ENCODE data around the gene PPP1R9A. TPM values are rescaled to one million over a fixed set of nuclear protein-coding genes. Genes with fewer than 3 reads are reported as not detected.

Gene PPP1R9A
- total RNA-seq, 1 experiment from 2014 or later = 5.9 TPM

- no peaks in the 10 kb centered on the region for H3K36me3 ChIP-seq (ENCODE audit: low read depth, low read length)
- no peak overlapping the region for H3K27ac ChIP-seq (ENCODE audit: low read length)
- CTCF ChIA-PET = no interaction called here
- H3K4me3 ChIP-seq (ENCODE audit: low read length) = no peak overlapping the region
- ATAC-seq = no peak
- no peak overlapping the region for H3K4me2 ChIP-seq (ENCODE audit: low read length)
- POLR2A ChIA-PET (ENCODE audit: unreplicated experiment) = no interaction called here
- no peak overlapping the region for H3K9ac ChIP-seq (ENCODE audit: low read length)
- no peaks in the 10 kb centered on the region for H3K27me3 ChIP-seq (ENCODE audit: low read length)
- no peaks in the 10 kb centered on the region for H4K20me1 ChIP-seq (ENCODE audit: low read length)
- TF ChIP-seq CTCF (conservative IDR thresholded peaks at IDR 0.05; ENCODE audit: low read depth, low read length) (no peak), EZH2 (IDR thresholded peaks at IDR 0.05; ENCODE audit: low read length, unreplicated experiment) (no peak), EZH2phosphoT487 (IDR thresholded peaks at IDR 0.05; ENCODE audit: borderline replicate concordance, low read length) (no peak)
- no peaks in the 10 kb centered on the region for H3K79me2 ChIP-seq (ENCODE audit: low read length)
- H2AFZ ChIP-seq (ENCODE audit: low read length) = no peak overlapping the region
- no peaks in the 10 kb centered on the region for H3K9me3 ChIP-seq (ENCODE audit: low read length)
- no TSS peak for BruUV-seq (replicated peaks)
- intact Hi-C loops (cut with micrococcal nuclease) = no loop called here
- no peaks in the 10 kb centered on the region for H3K9me2 ChIP-seq (replicated peaks; ENCODE audit: low read length)
- no peaks in the 10 kb centered on the region for H3F3A ChIP-seq (ENCODE audit: low read length, unreplicated experiment)
- 0 out of 2 replicates have a peak, but pooled peaks cover 7% of the 10 kb centered on the region for H3K4me1 ChIP-seq (ENCODE audit: insufficient read depth, low read length)
- no peak for DNase-seq
Measured at GRCh38 chr7:95297041-95297440, 389.6 kb downstream of the PPP1R9A start.

GRCh38 chr7:95298091-95298490, 390.7 kb downstream of the PPP1R9A start:
- Histone ChIP-seq H3K9ac (ENCODE audit: low read length) (no peak overlapping the region), H3K79me2 (ENCODE audit: low read length) (no peaks in the 10 kb centered on the region), H3K4me3 (ENCODE audit: low read length) (no peak overlapping the region), H3K27ac (ENCODE audit: low read length) (no peak overlapping the region), H3K36me3 (ENCODE audit: low read depth, low read length) (no peaks in the 10 kb centered on the region), H3K27me3 (ENCODE audit: low read length) (no peaks in the 10 kb centered on the region), H3K9me3 (ENCODE audit: low read length) (no peaks in the 10 kb centered on the region), H3K4me2 (ENCODE audit: low read length) (no peak overlapping the region), H3K9me2 (replicated peaks; ENCODE audit: low read length) (no peaks in the 10 kb centered on the region), H3K4me1 (ENCODE audit: insufficient read depth, low read length) (0 out of 2 replicates have a peak, but pooled peaks cover 7% of the 10 kb centered on the region), H3F3A (ENCODE audit: low read length, unreplicated experiment) (no peaks in the 10 kb centered on the region), H4K20me1 (ENCODE audit: low read length) (no peaks in the 10 kb centered on the region), H2AFZ (ENCODE audit: low read length) (no peak overlapping the region)
- TF ChIP-seq EZH2 (IDR thresholded peaks at IDR 0.05; ENCODE audit: low read length, unreplicated experiment) (no peak), EZH2phosphoT487 (IDR thresholded peaks at IDR 0.05; ENCODE audit: borderline replicate concordance, low read length) (no peak)
- DNase-seq (peak; percentile 29), ATAC-seq (no peak)
- ChIA-PET POLR2A (ENCODE audit: unreplicated experiment) (no interaction called here), CTCF (no interaction called here)
- no TSS peak for BruUV-seq (replicated peaks)
- intact Hi-C loops (cut with micrococcal nuclease) = no loop called here

- Histone ChIP-seq H3K79me2 (ENCODE audit: low read length) (no peaks in the 10 kb centered on the region), H3K4me3 (ENCODE audit: low read length) (no peak overlapping the region), H3K36me3 (ENCODE audit: low read depth, low read length) (no peaks in the 10 kb centered on the region), H3K9me3 (ENCODE audit: low read length) (no peaks in the 10 kb centered on the region), H4K20me1 (ENCODE audit: low read length) (no peaks in the 10 kb centered on the region), H3K4me1 (ENCODE audit: insufficient read depth, low read length) (0 out of 2 replicates have a peak, but pooled peaks cover under 1% of the 10 kb centered on the region), H3K27ac (ENCODE audit: low read length) (no peak overlapping the region), H3F3A (ENCODE audit: low read length, unreplicated experiment) (no peaks in the 10 kb centered on the region), H3K27me3 (ENCODE audit: low read length) (no peaks in the 10 kb centered on the region), H3K9me2 (replicated peaks; ENCODE audit: low read length) (no peaks in the 10 kb centered on the region), H3K4me2 (ENCODE audit: low read length) (no peak overlapping the region), H2AFZ (ENCODE audit: low read length) (no peak overlapping the region), H3K9ac (ENCODE audit: low read length) (no peak overlapping the region)
- ChIA-PET CTCF (no interaction called here), POLR2A (ENCODE audit: unreplicated experiment) (no interaction called here)
- DNase-seq (peak; percentile 16), ATAC-seq (peak; percentile 53; the same call in 1 of the 2 replicates)
- intact Hi-C loops (cut with micrococcal nuclease) = no loop called here
- no peak for TF ChIP-seq EZH2 (IDR thresholded peaks at IDR 0.05; ENCODE audit: low read length, unreplicated experiment)
- no peak for TF ChIP-seq EZH2phosphoT487 (IDR thresholded peaks at IDR 0.05; ENCODE audit: borderline replicate concordance, low read length)
- TF ChIP-seq CTCF (conservative IDR thresholded peaks at IDR 0.05; ENCODE audit: low read depth, low read length) = no peak
- BruUV-seq (replicated peaks) = no TSS peak
Measured at GRCh38 chr7:95303013-95303905, 395.9 kb downstream of the PPP1R9A start.

All from PC-3 (cell line).